HG03520 (cell line): ENCODE measurements around the gene F3.

Experiments used
- ATAC-seq: cut with Tn5 transposase; IDR thresholded peaks from one replicate; pipeline ENCODE4 v1.9.1; 2021; ENCODE audit warnings: mild to moderate bottlenecking, moderate library complexity; ENCODE audit not compliant: unreplicated experiment

F3 gene

GRCh38 chr1:94553323-94553730, 11.8 kb upstream of the F3 start:
- no peak for ATAC-seq

DNA sequence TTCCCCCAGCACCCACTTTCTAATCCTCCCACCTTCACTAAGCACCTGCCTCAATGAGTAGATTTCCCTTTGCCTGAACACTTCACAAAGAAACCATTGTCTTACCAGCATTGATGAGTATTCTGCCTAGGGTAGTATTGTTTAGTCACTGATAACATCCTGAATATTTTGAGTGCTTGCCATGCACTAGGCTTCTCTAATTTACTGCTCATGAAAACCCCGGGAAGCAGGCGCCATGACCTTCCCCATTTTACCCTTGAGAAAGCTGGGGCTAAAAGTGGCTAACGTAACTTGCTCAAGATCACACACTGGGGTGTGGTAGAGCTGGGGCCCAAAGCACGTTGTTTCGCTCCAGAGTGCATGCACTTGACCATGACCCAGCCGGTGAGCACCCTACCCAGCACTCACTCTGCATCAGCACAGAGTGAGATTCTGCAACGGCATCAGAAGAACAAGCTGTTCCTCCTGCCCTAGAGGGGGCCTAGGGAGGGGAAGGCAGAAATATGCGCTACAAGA, 10.6 kb upstream of the F3 start:
- no peak for ATAC-seq

DNA sequence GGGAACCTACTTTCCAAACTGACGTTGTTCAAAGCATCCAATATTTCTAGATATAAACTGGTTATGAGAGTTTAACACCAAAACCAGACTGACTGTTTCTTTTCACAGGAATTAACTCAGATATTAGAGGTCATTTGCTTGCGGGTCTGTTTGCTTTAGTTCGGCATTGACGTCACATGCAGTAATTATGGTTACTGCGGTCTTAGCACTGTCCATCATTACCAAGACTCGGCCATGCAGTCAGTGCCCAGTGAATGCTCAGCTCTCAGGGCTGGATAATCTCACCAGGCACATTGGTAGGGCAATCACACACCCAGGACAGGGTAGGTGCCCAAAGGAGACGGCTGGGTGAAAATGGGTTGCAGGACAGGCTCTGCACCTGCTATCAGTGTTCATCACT, 9.9 kb upstream of the F3 start:
- ATAC-seq: no peak

GRCh38 chr1:94550800-94551241, 9.3 kb upstream of the F3 start:
- no peak for ATAC-seq

DNA sequence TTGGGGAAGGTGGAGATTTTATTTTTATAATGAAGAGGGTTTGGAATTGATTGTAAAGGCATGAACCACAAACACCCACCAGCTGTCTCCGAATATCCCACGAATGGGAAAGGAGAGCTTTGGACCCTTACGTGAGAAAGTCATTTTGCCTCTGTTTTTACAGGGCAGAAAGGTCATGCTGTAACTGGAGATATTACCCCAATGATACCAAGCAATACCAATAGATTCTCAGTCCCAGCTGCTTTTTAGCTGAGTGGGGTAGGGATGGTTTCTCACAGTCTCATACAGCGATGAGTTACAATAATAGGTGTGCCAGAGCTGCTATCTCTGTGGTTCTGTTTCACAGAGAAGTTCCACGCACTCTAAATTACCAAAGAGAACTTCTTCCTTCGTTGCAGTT, 8.8 kb upstream of the F3 start:
- ATAC-seq: no peak

DNA sequence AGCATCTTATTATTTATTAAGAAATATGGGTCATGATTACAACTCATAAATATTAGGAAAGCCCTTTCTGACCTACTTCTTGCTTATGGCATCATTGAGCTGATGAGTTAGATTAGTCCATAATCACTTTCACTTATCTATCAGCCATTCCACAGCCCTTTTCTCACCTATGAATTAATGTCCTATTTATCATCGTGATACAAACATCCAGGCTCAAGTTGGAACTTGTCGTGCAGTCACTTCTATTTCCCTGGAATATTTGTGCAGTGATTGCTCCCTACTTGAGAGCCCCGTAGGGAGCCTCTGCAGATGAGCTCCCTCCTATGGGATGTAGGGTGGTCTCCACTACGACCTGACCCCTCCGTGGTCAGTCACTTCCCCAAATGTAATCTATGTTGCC, 8.1 kb upstream of the F3 start:
- ATAC-seq: no peak

GRCh38 chr1:94544706-94545490, 3.3 kb upstream of the F3 start:
- ATAC-seq: no peak

DNA sequence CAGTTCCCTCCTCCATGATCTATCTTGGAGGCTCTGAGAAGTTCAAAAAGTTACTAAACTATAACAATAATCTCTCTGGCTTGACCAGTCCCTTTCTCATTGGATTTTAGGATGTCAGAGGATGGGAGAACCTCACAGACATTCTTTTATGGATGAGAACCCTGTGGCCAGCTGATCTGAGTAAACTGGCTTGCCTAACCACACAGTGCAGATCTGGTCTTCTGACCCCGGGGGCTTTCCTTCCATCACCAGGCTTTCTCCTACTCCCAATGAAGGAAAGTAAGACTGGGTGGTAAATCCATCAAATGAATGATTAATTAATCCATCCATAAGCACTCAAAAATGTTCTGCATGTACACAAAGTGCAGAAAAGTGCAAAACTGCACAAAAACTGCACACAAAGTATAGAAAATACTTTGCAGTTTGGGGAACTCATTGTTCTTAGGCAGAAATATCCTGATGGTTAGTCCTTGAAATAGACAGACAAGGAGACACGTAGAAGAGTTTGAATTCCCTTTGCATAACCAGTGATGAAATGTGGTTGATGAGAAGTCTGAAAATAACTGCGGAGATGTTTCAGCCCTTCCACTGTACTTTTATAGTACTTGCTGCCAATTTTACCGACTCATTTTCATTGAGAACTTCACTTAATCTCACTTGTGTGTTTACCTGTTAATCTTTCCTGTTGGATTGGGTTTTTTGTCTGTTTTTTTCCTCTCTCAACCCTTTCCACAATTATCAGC, 2.5 kb upstream of the F3 start:
- no peak for ATAC-seq

DNA sequence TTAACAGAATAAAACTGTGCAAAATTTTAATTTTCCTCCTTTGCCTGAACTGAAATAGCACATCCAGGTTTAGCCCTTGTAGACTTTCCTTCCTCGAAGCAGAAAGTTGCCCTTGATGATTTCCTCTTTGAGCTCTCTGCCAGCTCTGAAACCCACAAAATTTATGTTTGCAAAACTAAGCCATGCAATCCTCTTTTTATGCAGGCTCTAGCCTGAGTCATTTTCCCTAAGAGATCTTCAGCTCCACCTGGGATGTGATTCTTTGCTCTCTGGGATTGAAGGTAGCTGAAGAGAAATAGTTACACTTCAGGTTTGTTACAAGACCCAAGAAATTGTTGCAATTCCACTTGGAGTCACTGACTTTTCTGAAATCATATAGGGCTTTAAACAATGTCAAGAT, 1.4 kb upstream of the F3 start:
- ATAC-seq: no peak

- ATAC-seq: no peak
Observed at GRCh38 chr1:94542088-94542870, 720 bp upstream of the F3 start.

DNA sequence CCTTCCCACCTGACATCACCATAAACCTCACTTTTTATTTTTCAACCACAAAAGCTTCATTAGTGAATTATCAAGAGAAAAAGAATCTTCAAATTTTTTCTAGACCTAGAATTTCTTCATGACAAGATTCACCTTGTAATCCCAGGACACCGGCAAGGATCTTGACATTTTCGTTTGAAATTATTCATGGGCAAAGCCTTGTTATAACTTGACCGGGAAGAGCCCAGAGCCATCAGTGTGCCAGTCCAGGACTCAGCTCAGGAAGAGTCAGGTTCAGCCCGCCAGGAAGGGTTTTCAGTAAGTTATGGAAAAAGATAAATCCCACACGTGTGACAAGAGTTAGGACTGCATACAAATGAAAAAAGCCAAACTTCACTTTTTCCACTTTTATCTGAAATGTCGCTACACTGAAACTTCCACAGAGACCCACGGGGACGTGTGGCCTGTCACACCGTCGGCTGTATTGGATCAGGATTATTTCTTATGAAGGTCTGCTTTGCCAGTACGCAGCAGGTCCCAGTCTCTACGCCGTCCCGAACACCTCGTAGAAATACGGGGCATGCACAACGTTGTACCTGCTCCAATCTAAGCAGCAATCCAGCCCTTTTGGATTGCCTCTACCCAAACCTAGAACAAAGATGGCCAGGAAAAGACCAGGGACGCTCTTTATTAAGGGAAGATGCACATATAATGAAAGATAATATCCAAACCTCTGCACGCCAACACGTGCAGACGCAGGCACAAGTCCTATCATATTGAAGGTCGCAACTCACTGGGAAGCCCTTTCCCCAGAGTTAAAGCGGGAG, 916 bp downstream of the F3 start:
- ATAC-seq: no peak

GRCh38 chr1:94539496-94539895, 2.1 kb downstream of the F3 start:
- no peak for ATAC-seq

DNA sequence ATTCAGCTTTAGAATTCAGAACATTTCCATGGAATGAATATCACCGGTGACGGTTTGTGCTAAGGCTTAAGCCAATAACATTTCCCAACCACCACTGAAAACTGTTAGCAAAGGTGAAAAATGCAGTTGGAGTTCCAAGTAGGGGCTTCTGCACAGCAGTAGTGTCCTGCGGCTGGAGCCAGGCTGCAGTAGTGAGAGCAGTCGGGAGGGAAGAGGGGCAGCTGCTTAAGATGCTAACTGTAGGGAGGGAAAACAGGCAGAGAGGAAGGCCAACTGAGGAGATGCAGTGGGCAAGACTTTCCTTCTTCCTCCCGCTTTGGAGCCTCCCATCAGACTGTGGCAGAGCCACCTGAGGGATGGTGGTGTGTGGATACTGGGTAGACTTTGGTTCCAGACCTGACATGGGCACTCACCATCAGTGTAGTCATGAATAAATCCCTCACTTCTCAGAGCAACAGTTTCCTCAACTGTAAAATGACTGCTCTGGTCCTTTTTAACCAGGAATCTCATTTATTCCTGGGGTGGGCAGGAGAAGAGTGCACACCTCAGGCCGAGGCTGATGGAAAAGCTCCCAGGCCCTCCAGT, 3.2 kb downstream of the F3 start:
- no peak for ATAC-seq

DNA sequence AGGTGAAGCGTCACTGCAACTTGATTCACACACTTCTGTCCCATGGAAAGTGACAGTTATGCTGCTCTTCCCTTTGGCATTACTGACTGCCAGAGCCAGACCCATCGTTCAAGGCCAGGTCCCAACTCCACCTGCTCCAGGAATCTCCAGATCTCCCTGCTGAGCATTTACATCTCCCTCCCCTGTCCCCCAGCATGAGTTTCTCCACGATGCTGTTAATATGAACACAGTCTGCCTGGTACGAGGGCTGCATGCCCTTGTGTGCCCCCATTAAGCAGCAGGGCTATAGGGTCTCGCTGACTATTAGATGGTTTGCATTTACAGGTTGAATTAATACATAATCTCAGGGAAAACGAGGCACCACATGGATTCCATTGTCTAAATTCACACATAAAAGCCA, 4.3 kb downstream of the F3 start:
- ATAC-seq: no peak

- no peak for ATAC-seq
Observed at GRCh38 chr1:94535879-94536278, 5.7 kb downstream of the F3 start.

DNA sequence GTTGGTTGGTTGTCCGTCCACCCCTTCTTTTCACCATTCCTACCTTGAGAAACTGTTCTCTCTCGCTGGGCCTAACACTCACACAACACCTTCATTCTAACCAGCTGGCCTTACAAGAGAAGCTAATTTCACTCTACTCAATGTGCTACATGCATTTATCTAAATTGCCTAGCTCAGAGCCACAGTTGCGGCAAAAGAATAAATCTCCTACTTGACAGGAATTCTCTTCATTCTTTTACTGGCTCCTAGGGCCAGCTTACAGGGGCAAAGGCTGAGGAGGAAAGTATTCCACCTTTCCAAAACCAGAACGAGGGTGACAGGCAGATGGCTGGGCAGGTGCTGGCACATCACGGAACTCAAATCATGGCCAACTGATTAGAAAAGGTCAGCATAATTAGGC, 6.5 kb downstream of the F3 start:
- no peak for ATAC-seq

- ATAC-seq: no peak
Observed at GRCh38 chr1:94532077-94532476, 9.5 kb downstream of the F3 start.

GRCh38 chr1:94531664-94532063, 9.9 kb downstream of the F3 start:
- no peak for ATAC-seq

DNA sequence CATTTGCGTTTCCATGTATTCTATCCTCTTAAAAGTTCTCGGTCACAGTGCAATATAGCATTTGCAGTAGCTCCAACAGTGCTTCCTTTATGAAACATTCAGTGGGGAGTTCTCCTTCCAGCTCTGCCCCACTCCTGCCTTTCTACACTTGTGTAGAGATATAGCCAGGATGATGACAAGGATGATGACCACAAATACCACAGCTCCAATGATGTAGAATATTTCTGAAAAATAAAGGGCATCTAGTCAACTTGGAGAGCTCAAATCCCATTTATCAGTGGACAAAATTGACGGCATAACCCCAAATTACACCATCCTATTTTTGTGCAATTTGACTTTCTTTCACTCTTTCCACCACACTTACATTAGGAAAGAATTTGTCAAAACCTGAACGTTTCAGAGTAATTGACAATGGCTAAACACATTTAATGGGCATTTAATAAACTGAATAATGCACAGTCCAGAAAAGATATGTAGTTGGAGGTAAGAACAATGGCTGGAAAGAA, 11.1 kb downstream of the F3 start:
- ATAC-seq: no peak

DNA sequence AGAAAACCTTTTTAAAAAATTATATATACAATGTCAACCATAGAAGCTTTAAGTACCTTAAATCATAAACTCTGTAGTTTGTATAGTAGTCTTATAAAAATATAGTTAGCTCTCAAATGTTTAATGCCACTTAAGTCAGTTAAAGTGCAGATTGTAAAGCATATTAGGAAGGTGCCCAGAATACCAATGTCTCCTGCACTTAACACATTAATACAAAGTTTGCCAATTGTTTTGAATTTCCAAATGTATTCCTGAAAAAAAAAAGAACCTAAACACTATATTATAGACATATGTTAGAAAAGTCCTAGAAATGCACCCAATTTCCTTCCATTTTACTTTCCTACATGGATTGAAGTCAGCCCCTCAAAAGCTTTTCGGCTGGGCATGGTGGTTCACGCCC, 12.1 kb downstream of the F3 start:
- no peak for ATAC-seq
